GM19397 (cell line): ENCODE measurements around the gene MSH4.
"Not testable (repeated sequence)": the region's sequence is repeated elsewhere in the genome, so short reads cannot be mapped to it uniquely, and the experiment has no call there.

ENCODE experiments used
- ATAC-seq: cut with Tn5 transposase; IDR thresholded peaks from one replicate; pipeline ENCODE4 v1.9.1; 2021; ENCODE audit warnings: mild to moderate bottlenecking, moderate library complexity; ENCODE audit not compliant: unreplicated experiment

The MSH4 gene

GRCh38 chr1:75796376-75797272 lies at the start of gene MSH4:
TSS of gene MSH4 (plus strand) at chr1:75796882. CDS start at chr1:75796986, 104 bp downstream.
- ATAC-seq, result no peak

GRCh38 chr1:75757210-75757609 lies 39.5 kb upstream of the MSH4 start:
- not testable (repeated sequence) for ATAC-seq

DNA sequence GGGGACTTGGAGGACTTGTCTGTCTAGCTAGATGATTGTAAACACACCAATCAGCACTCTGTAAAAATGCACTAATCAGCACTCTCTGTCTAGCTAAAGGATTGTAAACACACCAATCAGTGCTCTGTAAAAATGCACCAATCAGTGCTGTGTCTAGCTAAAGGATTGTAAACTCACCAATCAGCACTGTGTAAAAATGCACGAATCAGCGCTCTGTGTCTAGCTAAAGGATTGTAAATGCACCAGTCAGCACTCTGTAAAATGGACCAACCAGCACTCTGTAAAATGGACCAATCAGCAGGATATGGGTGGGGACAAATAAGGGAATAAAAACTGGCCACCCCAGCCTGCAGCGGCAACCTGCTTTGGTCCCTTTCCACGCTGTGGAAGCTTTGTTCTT lies 38.1 kb upstream of the MSH4 start:
- not testable (repeated sequence) for ATAC-seq

DNA sequence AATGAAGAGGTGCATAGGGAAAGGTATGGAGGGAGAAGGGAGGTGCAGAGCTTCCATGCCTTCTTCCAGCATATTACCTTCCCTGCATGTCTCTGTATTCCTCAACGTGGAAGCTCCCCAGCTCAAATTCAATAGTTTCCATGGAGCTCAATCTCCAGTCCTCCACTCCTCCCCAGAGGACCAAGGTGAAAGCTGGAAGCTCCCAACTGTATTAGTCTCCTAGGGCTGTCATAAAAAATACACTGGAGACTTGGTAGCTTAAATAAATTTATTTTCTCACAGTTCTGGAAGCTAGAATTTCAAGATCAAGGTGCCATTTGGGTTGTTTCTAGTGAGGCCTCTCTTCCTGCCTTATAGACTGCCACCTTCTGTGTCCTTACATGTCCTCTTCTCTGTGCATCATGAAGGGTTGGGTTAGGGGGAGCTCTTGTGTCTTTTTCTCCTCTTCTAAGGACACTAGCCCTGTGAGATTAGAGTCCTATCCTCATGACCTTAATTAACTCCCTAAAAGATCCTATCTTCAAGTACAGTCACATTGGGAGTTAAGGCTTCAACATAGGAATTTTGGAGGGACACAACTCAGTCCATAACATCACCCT lies 32.5 kb upstream of the MSH4 start:
- ATAC-seq, result no peak

DNA sequence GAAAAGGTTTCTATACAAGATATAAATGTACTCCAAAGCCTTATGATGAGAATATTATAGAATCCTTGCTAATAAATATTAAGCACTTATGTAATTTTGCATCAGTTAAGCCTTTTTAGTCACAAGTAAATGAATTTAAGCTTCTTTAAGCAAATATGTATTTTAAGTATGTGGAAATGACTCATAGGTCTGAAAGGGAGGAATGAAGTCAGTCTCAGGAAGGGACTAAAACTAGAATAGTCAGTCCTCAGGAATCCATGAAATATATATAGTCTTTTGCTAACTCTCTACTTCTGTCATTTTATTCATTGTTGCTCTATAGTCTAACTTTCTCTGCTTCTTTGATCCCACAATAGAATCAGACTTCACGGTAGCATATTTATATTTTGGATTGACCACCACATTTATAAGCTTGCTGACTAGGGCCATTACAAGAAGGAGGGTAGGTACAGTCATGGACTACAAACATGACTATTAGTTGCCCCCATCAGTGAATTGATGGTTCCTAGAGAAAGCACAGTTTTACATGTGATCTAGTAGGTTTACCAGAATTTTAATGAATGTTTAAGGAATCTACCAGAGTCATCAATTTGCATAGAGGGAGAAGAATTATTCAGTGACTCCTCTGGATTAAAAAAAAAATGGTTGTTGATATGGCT lies 30.9 kb upstream of the MSH4 start:
- ATAC-seq, result no peak

GRCh38 chr1:75768016-75768415 lies 28.7 kb upstream of the MSH4 start:
- ATAC-seq, result no peak

GRCh38 chr1:75770761-75771160 lies 25.9 kb upstream of the MSH4 start:
- ATAC-seq, result no peak

DNA sequence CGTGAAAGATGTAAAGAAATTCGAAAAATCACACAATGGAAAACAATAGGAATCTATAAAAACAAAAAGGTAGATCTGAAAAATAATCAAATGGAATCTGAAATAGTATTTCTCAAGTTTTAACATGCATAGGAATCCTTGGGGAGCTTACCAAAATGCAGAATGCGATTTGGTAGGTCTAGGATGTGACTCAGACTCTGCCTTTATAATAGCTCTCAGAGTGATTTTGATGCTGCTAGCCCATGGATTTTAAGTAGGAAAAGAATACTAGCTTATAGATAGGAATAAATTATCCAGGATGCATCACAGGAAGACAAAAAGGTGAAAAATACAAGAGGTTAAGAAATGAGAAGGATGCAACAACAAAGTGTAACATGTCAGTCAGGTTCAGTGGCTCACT lies 24.7 kb upstream of the MSH4 start:
- no peak for ATAC-seq

- ATAC-seq, result not testable (repeated sequence)
Measured at GRCh38 chr1:75777812-75778211, 18.9 kb upstream of the MSH4 start.

- ATAC-seq, result not testable (repeated sequence)
Measured at GRCh38 chr1:75778694-75779093, 18.0 kb upstream of the MSH4 start.

GRCh38 chr1:75780183-75780582 lies 16.5 kb upstream of the MSH4 start:
- ATAC-seq, result not testable (repeated sequence)

DNA sequence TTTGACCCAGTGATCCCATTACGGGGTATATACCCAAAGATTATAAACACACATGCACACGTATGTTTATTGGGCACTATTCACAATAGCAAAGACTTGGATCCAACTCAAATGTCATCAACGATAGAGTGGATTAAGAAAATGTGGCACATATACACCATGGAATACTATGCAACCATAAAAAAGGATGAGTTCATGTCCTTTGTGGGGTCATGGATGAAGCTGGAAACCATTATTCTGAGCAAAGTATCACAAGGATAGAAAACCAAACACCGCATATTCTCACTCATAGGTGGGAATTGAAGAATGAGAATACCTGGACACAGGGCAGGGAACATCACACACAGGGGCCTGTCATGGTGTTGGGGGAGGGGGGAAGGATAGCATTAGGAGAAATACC lies 12.8 kb upstream of the MSH4 start:
- ATAC-seq, result not testable (repeated sequence)

DNA sequence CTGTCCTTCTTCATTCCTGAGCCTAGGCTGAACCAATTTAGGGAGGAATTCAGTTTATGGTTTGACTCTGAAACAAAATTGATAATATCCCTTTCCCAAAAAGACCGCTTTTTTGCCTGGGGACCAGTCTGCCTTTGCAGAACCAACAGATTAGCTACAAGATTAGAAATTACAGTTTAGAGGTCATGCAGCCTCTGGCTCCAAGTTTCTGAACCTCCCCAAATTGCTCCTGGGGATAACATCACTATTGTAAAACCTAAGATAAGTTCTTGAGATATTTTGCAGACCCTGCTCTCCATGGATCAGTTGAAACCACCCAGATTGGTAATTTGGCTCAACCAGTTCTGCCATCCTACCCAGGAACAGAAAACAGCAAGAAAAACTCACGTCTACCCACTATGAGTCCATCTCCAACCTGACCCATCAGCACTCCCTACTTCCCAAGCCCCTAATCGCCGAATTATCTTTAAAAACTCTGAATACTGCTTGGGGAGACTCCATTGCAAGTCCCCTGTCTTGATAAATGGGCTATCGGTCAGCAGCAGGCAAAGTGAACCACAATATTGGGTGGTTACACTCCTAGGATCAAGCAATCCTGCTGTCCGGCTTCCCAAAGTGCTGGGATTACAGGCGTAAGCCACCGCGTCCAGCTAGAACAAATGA lies 11.2 kb upstream of the MSH4 start:
- peak; percentile 14 for ATAC-seq

DNA sequence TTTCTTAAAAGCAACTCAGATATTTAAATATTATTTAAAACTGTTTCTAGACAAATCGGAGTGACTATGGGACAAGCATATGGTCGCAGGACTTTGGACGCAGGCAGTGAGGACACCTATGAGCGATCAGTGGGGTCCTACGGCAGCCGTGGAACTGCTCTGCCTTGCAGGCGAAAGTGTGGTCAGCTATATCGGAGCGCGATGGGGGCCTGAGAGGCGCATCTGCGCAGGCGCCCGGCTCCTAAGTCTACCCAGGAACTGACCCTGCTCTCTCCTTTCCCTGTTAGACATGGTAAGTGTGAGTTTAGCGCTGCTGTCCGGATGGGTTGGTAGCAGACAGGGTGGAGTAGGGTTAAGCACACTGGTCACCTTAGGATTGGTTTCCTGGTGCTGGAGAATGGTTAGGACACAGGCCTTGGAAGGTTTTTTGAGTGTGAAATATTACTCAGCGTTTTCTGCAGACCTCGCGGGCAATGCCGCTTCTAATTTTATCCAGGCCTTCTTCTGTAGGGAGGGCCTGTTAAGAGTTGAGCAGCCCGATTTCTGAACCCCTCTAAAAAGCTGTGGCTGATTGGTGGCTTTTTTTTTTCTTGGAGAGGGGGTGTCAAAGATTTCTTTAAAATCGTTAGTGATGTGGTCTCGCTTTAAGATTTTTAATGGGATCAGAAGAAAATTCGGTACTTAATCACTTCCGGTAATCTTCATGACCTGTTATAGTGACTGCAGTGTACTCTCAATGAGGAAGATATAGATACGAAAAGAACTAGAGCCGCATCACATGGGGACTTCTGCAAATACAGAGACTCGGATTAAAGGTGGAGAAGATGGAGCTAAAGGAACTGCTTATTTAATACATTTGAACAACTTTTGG lies 10.5 kb upstream of the MSH4 start, which contains the start of gene RABGGTB:
RABGGTB (plus strand) TSS at position 274 of the 871 bp plus-strand sequence; CDS start at position 290, 16 bp downstream.
- ATAC-seq, result peak; percentile 73

GRCh38 chr1:75786901-75787493 lies 9.7 kb upstream of the MSH4 start:
- no peak for ATAC-seq

DNA sequence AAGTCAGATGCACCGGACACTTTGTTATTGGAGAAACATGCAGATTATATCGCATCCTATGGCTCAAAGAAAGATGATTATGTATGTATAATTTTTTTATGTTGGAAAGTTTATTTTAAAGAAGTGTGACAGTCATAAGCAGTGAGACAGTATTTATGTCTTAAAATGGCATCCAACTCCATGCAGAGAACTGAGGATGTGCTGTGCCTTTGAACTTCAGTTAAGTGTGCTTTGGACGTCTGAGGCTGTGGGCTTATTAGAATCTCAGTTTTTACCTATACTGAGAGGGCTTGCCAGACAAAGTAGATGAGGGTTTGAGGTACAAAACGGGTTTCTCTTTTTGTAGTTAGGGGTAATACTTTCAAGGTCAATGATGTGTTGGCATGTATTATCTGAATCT lies 9.2 kb upstream of the MSH4 start:
- no peak for ATAC-seq

DNA sequence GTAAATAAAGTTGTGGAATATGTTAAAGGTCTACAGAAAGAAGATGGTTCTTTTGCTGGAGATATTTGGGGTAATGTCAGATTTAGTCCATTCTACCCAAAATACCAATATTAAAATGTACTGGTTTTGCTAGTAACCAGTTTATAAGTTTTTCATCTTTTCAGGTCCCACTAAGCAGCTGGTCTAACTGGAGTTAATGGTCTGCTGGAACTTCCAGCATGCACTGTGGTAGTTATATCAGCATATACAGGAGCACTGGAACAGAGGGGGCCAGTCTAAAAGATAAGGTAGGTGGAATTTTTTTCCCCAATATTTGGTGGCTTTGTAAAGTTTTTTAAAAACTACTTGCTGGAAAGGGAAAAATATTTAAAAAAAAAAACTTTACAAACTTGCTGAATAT lies 6.7 kb upstream of the MSH4 start:
- ATAC-seq, result no peak

- no peak for ATAC-seq
Measured at GRCh38 chr1:75791022-75791421, 5.7 kb upstream of the MSH4 start.

DNA sequence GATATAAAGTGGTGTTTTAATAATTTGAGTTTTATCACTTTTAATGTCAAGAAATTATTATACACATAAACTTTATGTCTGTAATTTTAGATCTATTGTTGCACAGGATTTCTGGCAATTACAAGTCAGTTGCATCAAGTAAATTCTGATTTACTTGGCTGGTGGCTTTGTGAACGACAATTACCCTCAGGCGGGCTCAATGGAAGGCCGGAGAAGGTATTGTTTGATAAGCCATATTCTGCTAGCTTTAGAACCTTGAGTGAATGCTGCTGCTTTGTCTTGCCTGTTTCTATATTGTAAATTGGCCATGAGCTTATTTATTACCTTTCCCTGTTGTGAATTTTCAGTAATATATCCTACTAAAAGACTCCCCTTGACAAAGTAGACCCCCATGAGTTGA lies 4.6 kb upstream of the MSH4 start:
- no peak for ATAC-seq

GRCh38 chr1:75794382-75794781 lies 2.3 kb upstream of the MSH4 start:
- no peak for ATAC-seq
